NCI-H146 (cell line): ENCODE measurements around the gene CDC20B.
"Not testable (repeated sequence)": the region's sequence is repeated elsewhere in the genome, so short reads cannot be mapped to it uniquely, and the experiment has no call there.

Source experiments
- DNase-seq: peaks from one replicate; lab custom pipeline; 2025; lab: John Stamatoyannopoulos, UW

Gene CDC20B

DNA sequence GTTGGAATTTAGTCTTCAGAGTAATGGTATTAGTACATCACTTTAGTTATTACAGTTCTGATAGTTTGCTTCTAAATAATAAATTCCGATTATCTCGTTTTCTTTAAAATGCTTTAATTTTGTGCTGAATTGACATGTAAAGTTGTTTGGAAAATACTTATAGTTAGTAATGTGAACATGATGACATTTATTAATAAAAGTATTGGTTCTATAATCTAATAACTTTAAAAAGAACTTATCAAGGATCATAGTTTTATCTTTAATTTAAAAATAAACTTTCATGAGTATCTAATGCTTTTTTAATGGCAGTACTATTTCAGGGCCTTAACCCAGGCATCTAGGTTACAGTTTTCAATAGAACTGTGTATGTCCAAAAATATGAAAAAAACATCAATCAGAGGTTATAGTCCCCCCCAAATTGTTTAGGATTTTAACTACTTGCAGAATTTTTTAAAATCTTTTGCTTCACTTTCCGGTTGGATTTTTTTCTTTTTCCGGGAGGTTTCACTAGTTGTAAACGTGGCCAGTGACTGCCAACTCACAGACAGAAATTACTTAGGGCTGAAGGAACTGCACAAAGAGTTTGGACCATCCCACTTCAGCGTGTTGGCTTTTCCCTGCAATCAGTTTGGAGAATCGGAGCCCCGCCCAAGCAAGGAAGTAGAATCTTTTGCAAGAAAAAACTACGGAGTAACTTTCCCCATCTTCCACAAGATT lies 12.3 kb downstream of the CDC20B start:
- no peak for DNase-seq

DNA sequence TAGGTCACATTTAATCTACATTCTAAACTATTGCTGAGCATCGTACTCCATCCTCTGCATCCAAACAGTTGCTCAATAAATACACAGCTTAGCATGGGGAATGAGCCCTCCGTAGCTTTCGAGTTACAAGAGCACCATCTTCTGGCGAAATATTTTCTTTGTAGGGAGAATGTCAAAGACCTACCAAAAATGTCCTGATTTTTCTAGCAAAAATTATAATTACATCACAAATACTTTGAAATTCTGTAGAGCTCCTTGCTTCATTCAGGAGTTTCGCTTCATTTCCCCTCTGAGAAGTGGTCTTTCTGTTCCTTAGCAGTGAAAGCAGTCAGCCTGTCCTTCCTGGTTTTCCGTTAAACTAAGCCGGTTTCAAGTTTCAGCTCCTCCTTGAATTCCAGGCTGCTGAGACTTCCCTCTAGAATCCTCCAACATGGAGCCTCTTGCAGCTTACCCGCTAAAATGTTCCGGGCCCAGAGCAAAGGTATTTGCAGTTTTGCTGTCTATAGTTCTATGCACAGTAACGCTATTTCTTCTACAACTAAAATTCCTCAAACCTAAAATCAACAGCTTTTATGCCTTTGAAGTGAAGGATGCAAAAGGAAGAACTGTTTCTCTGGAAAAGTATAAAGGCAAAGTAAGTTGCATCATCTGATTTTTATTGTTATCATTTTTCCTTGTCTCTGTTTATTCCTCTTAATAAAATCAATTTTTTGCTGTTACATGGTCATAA lies 13.0 kb downstream of the CDC20B start, which contains the start of gene GPX8:
Gene GPX8 (plus strand): TSS at position 409 of the 730 bp plus-strand sequence. CDS start 22 bp downstream, at position 431.
- DNase-seq, result no peak

DNA sequence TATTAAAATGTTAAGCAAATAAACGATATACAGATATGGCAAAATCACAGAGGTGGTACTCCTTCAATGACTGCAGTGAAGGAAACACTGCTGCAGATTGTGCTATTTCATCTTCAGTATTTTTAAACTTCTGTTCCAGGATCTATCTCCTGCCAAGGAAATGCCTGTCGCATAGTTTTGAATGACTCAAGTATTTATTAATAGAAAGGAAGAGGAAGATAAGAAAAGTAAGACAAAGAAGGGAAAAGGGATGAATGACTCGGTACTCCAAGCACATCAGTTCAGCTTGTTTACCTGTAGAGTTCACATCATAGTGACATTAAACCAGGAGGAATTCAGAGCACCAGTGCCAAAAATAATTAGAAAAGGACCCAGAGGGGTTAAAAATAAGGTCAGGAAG lies 18.1 kb downstream of the CDC20B start:
- DNase-seq, result no peak

DNA sequence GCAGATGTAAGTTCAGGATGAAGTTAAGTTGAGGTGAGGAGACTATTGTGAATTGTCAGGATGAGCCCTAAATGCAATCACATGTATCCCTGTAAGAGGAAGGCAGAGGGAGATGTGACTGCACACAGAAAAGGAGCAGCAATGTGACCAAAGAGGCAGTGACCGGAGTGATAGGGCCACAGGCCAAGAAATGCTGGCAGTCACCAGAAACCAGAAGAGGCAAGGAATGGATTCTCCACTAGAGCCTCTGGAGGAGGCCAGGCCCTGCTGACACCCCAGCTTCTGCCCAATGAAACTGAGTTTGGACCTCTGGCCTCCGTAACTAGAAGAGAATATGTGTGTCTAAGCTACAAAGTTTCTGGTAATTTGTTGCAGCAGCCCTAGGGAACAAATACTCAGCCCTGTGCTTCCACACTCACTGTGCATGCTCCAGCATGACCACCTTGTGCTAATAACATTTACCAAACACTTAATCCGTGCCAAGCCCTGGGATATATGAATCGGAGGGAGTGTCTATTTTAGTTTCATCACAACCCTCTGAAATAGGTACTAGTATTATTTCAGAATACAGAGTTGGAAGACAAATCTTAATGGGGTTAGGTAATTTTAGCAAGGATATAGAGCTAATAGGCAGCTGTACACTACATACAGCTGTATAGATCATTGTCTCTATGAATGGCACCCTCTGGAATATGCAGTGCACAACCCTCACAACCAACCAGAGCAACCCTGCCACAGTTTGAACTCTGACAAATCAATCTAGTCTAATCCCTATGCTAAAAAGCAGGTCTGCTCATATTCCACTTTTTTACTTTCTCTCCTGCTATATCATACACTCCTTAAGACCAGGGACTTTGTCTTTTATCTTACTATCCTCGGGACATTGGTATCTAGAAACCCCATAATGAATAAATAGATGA lies 20.8 kb downstream of the CDC20B start:
- no peak for DNase-seq

DNA sequence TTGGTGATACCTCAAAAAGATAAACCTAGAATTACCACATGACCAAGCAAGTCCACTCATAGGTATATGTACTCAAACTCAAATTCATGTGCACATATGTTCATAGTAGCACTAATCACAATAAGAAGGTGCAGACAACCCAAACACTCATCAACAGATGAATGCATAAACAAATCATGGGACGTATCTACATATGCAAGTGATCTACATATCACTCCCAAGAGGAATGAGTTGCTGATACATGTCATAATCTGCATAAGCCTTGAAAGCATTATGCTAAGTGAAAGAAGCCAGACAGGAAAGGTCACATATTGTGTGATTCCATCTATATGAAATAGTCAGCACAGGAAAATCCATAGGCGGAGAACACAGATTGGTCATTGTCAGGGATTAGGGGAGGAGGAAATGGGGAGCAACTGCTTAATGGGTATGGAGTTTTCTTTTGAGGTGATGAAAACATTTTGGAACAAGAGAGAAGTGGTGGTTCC lies 23.6 kb downstream of the CDC20B start:
- no peak for DNase-seq

DNA sequence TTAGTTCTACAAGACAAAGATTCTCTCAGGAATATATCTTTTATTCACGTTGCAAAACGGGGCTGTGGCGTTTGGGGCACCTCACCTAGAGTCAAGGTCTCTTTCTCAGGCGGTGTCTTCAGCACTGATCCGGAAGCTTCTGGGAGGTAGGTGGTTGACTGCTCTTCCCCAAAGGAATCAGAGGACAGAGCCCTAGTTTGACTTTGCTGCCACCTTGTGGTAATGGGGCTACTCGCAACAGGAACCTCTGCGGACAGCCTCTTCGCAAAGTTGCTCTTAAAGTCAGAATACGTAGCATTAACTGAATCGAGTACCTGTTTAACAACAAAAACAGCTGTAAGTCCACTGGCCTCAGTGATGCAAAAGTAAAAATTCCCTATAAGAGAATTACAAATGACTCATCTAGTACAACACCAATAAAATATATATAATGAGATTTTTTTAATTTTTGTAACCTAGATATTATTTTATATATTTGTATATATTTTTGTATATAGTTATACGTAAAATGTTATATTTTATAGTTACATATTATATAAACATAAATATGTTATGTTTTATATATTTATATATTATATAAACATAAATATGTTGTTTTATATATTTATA lies 26.3 kb downstream of the CDC20B start:
- peak; percentile 70 for DNase-seq

DNA sequence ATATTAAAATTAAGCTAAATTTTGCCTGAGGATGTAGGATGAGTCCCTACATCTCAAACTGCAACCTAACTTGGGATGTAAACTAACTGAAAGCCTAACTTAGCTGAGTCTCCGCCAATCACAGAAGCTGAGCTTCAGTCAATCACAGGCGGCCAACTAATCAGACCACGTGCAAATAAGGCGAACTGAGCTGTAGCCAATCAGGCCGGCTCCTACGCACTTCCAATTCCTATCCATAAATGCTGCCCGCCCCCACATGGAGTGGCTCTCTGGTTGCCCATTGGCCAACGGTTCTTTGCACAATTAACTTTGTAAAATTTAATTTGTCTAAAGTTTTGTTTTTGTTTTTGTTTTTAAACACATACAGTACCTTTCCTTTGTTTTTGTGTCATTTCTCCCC lies 26.9 kb downstream of the CDC20B start:
- DNase-seq, result no peak

DNA sequence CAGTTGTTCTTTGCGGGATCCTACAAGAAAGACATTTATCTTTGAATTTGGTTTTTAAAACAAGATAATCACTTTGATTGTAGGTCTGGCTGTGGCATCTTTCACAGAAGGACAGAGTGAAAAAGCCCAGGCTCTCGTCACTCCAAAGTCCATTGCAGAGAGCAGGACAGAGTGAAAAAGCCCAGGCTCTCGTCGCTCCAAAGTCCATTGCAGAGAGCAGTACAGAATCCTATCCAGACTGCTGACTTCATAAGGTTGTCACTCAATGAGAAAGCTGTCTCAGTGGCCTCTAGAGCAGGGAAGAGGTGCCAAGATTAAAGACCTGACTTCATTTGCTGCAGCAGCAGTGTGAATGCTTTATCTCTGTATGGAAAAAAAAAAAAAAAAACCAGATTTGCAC lies 29.4 kb downstream of the CDC20B start:
- DNase-seq, result no peak

DNA sequence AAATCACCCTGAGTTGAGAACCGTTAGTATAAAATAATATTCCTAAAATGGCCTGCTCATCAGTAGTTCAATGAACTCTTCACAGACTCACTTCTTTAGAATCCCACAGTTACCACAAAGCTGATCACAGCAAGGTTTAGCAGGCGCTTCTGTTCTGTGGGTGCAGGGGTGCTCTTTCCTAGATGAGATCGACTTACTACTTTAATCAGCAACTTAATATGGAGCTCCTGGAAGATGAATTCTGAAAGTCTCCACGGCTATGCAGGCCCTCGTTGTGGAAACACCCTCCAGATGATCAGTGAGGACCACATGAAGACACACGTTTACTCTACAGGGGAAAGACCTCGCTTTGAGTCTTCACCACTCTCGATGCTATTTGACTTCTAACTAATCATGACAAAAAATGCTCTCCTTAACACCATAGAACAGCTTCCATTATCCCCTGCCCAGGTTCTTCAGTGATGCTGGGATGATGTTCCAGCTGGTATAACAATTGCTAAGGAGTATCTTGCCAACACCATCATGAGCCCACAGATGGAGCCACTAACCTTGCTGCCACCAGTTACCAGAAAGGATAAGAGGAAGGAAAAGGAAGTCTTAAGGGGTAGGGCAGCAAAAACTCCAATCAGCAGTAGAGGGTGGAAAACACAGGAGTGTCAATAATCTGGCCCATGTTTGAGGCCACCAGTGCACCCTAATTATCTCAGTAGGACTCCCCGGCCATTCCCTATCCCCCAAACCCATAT lies 30.9 kb downstream of the CDC20B start:
- no peak for DNase-seq

DNA sequence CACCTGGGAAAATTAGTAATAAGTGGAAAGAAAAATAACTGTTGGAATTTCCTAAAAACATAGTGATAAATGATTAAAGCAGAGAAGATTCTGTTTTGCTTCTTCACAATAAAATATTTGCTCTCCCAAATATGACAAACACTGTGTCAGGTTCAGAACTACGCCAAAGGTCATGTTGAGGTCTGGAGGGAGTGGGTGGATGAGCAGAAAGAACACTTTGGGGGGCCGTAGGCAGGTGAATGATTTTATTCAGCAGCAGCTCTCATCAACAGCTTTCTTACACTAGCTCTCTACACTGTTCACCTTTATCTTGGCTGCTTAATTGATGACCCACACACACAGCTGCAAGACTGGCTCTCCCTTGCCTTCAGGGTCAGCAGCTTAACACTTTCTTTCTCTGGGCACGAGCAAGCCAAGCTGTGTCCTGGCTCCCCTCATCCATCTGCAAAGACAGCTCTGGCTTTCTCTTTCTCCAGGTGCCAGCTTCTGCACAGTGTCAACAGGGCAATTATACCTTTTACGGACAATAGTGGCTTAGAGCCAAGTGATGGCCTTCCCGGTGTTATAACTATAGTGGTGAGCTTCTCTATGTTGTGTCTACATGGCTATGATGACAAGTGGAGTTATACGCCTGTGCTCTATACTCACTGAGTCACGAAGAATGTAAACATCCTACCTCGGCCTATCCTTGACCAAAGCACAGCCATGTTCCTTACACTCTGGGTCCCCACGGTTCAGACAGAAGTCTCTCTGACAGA lies 31.9 kb downstream of the CDC20B start:
- peak; percentile 50 for DNase-seq

DNA sequence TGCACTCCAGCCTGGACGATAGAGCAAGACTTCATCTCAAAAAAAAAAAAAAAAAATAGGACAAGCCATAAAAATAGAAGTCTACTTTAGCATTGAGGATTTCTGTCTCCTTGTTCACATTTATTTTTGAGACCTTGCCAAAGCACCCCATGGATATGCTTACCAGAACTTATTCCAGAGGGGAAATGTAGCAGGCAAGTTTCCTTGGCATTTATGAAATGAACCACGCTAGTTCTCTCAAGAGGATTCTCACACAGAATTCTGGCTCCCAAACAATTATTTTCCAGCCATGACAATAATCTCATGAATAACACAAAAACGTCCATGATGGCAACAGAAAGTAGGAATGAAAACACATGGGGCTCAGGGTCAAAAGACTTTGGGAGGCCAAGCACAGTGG lies 36.5 kb downstream of the CDC20B start:
- DNase-seq, result no peak

DNA sequence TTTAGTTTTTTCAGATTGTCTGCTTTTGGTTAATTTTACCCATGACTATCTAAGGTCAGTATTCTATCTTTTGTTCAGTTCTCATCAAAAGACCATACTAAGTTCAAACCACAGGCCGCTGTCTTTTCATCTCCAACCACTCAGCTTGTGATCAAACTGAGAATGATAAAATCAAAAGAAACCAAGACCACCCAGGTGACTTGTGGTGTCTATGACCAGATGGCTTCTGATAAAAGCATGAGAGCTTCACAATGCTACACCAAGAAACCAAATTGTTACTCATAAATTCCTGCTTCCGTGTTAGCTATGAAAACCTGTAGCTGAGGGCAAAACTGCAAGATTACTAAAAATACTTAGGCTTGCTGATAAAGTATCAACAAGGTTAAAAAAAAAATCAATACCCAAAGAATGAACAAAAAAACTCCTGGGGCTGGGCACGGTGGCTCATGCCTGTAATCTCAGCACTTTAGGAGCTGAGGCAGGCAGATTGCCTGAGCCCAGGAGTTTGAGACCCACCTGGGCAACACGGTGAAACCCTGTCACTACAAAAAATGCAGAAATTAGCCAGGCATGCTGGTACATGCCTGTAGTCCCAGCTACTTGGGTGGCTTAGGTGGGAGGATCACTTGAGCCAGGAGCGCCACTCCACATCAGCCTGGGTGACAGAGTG lies 38.8 kb downstream of the CDC20B start:
- DNase-seq, result no peak

DNA sequence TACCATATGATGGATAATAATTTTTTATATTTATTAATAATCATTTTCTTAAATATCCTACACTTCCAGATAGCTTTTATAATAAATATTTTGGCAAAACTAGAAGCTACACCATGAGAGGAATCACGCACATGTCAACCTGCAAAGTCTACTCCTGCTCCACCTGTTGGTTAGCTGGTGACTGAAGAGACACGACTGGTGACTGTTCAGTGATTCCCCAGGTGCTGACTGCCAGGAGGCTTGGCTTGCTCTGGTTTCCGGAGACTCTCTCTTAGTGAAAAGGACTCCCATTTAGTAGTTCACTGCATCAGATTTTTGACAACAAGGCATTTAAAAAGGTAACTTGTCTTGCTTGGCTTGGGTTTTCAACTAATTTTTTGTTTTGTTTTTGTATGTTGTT lies 49.6 kb downstream of the CDC20B start:
- no peak for DNase-seq

DNA sequence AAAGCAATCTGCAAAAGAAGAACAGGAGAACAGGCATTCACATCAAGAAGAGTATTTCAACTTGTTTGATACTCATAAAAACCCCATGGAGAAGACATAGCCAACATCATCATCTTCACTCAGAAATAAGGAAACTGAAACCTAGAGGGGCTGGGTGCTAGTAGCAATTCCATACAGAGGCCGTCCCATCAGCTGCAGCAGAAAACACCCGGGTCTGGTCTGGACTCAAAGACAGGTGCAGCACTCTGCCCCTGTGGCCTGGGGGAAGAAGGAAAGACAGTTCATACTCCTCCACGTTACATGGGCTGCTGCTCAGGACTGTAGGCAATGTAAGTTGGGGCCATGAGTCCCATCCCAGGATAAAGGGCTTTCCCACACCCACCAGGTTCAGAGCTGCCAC lies 58.9 kb downstream of the CDC20B start:
- no peak for DNase-seq

DNA sequence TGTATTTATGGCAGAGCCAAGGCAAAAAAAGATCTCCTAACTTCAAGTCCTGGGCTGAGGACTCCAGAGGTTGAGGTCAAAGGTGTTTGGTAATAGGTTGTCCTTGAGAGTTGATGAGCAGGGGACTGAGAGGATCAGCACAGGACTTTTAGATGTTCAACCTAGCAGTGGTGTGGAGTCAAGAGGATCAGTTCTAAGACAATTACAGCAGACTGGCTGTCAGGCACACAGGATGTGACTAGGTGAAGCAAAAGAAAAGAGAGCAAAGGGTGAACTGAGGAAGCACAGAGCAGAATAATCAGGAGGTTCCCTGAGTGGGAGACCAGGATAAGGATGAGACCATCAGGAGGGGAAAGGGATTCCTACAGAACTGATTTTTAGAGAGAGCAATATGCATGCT lies 59.6 kb downstream of the CDC20B start:
- no peak for DNase-seq

DNA sequence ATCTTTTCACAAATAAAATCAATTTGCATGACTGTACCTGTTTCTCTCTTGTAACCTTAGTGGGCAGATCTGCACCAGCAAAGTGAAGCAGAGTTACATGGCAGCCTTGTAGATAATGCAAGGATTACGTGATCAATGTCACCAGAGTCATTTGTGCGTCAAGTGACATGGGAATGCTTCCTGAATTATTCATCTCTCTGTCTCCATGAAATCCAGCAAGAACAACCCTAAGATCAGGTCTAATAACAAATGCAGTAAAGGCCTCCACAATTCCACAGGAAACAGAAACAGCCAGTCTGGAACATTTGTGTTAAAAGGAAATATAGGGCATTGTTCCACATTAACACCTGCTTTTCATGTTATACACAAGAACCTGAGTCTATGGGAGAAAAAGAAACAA lies 62.8 kb downstream of the CDC20B start:
- DNase-seq, result no peak

DNA sequence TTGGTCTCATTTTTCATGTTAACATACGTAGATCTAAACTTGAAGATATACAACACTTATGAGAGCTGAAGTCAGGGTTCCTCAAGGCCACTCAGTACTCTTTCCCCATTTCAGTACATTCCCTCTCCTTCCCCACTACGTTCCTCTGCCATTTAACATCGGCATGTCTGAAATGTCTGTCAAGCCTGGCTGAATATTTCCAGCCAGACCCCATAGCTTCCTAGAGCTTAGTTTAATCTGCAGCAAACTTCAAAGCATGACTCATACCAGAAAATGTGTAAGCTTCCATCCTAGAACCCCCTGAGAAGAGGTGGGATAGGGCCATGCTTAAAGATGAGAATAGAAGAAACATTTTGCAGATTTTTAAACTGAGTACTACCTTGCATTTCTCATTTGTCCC lies 64.3 kb downstream of the CDC20B start:
- DNase-seq, result no peak

DNA sequence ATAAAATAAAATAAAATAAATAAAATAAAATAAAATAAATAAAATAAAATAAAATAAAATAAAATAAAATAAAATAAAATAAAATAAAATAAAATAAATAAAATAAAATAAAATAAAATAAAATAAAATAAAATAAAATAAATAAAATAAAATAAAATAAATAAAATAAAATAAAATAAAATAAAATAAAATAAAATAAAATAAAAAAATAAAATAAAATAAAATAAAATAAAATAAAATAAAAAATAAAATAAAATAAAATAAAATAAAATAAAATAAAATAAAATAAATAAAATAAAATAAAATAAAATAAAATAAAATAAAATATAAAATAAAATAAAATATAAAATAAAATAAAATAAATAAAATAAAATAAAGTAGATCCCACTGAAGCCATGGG lies 67.0 kb downstream of the CDC20B start:
- not testable (repeated sequence) for DNase-seq

DNA sequence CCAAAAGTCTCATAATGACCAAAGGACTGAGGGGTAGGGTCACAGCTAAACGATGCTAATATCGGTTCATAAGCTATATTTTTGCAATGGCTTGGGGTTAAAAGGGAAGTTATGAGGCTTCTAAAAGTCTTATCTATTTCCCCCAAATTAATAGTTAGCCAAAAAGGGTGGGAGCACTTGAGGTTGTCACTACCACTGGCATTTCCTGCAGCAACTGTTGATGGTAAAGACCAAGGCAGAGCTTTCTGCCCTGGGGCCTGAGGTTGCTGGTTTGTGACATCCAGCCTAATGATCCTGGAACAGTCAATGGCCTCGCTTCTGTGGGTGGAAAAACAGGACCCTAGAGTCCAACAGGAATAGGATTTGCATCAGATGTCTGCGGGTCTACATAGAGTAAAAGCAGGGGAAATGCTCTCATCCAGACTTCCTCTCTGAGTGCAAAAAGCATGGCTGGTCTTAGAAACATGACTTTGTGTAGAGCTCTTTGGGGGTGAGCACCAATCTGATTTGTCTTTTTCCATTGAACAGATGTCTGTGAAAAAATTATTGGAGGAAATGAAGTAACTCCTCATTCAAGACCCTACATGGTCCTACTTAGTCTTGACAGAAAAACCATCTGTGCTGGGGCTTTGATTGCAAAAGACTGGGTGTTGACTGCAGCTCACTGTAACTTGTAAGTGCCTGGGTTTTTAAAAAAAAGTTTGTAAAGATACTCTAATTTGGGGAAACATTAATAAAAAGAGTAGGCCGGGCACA lies 67.9 kb downstream of the CDC20B start:
- no peak for DNase-seq
